SKM-1 (cell line): ENCODE measurements around the gene TXNDC2.
"Not testable (repeated sequence)": the region's sequence is repeated elsewhere in the genome, so short reads cannot be mapped to it uniquely, and the experiment has no call there.

Experiments
- DNase-seq: peaks from one replicate; lab custom pipeline; 2025; ENCODE audit not compliant: unreplicated experiment; lab: John Stamatoyannopoulos, UW

TXNDC2 gene

GRCh38 chr18:9885170-9886004 lies at the start of gene TXNDC2:
TSS of gene TXNDC2 (plus strand) at chr18:9885973. CDS start at chr18:9886681, 708 bp downstream.
- DNase-seq: no peak

- no peak for DNase-seq
Measured at GRCh38 chr18:9838144-9838877, 47.5 kb upstream of the TXNDC2 start.

- no peak for DNase-seq
Measured at GRCh38 chr18:9839211-9839610, 46.6 kb upstream of the TXNDC2 start.

GRCh38 chr18:9839853-9840252 lies 45.9 kb upstream of the TXNDC2 start:
- no peak for DNase-seq

- DNase-seq: no peak
Measured at GRCh38 chr18:9841752-9842151, 44.0 kb upstream of the TXNDC2 start.

- DNase-seq: no peak
Measured at GRCh38 chr18:9842448-9842847, 43.3 kb upstream of the TXNDC2 start.

GRCh38 chr18:9845256-9845655 lies 40.5 kb upstream of the TXNDC2 start:
- no peak for DNase-seq

- no peak for DNase-seq
Measured at GRCh38 chr18:9846162-9846925, 39.4 kb upstream of the TXNDC2 start.

GRCh38 chr18:9848170-9848879 lies 37.4 kb upstream of the TXNDC2 start:
- no peak for DNase-seq

- no peak for DNase-seq
Measured at GRCh38 chr18:9849407-9850283, 36.1 kb upstream of the TXNDC2 start.

GRCh38 chr18:9850309-9850708 lies 35.5 kb upstream of the TXNDC2 start:
- no peak for DNase-seq

GRCh38 chr18:9851511-9851910 lies 34.3 kb upstream of the TXNDC2 start:
- DNase-seq: peak; percentile 10

- DNase-seq: no peak
Measured at GRCh38 chr18:9852266-9853081, 33.3 kb upstream of the TXNDC2 start.

- no peak for DNase-seq
Measured at GRCh38 chr18:9854801-9855676, 30.7 kb upstream of the TXNDC2 start.

- DNase-seq: no peak
Measured at GRCh38 chr18:9855681-9856080, 30.1 kb upstream of the TXNDC2 start.

GRCh38 chr18:9856092-9856491 lies 29.7 kb upstream of the TXNDC2 start:
- peak; percentile 30 for DNase-seq

- DNase-seq: not testable (repeated sequence)
Measured at GRCh38 chr18:9857479-9857998, 28.2 kb upstream of the TXNDC2 start.

- DNase-seq: no peak
Measured at GRCh38 chr18:9858642-9859041, 27.1 kb upstream of the TXNDC2 start.
